AG09319 (cell line): ENCODE data around the gene HES7.
A peak's percentile ranks its signal among the peaks of the same experiment; 100 is the strongest.
"Not testable (repeated sequence)": the region's sequence is repeated elsewhere in the genome, so short reads cannot be mapped to it uniquely, and the experiment has no call there.

ENCODE experiments used
- DNase-seq: peaks from one replicate; pipeline ENCODE4 v3.0.0-alpha.2; 2010; ENCODE audit warnings: low read depth; ENCODE audit errors: extremely low read depth
- CTCF ChIP-seq: IDR thresholded peaks from 2 replicates; pipeline ENCODE4 v1.5.1; 2011; ENCODE audit warnings: low read depth, mild to moderate bottlenecking, inconsistent platforms, low read length, moderate library complexity

HES7 gene

GRCh38 chr17:8087075-8087951 lies 36.6 kb downstream of the HES7 start, which contains the start of gene ALOX12B:
Gene ALOX12B (minus strand): TSS chr17:8087716. CDS start chr17:8087442, 274 bp downstream.
- TF ChIP-seq CTCF: no peak
- no peak for DNase-seq

GRCh38 chr17:8084250-8084649 lies 39.7 kb downstream of the HES7 start:
- no peak for TF ChIP-seq CTCF
- no peak for DNase-seq

GRCh38 chr17:8082292-8082691 lies 41.6 kb downstream of the HES7 start:
- DNase-seq: no peak
- TF ChIP-seq CTCF: no peak

- no peak for TF ChIP-seq CTCF
- DNase-seq: no peak
Measured at GRCh38 chr17:8081876-8082275, 42.0 kb downstream of the HES7 start.

- no peak for TF ChIP-seq CTCF
- DNase-seq: no peak
Measured at GRCh38 chr17:8080799-8081219, 43.1 kb downstream of the HES7 start.

- no peak for DNase-seq
- TF ChIP-seq CTCF: no peak
Measured at GRCh38 chr17:8080208-8080798, 43.6 kb downstream of the HES7 start.

GRCh38 chr17:8079291-8080207 lies 44.4 kb downstream of the HES7 start:
- TF ChIP-seq CTCF: peak; percentile 80
- DNase-seq: no peak

- not testable (repeated sequence) for DNase-seq
Measured at GRCh38 chr17:8077939-8078338, 46.0 kb downstream of the HES7 start.
